Right lobe of liver (tissue), 6 donors: ENCODE measurements around the gene GALNT7. TPM values are rescaled to one million over a fixed set of nuclear protein-coding genes. Genes with fewer than 3 reads are reported as not detected.

Experiments used
- ATAC-seq, 4 donors: fragments of 200-7000 bp; cut with Tn5 transposase; one replicate each; pipeline ENCODE4 v1.9.1; 2020; ENCODE audit warnings: mild to moderate bottlenecking in 4 of 4, moderate library complexity in 4 of 4
- DNase-seq, 3 donors: peaks; one replicate each; pipeline ENCODE4 v3.0.0-alpha.2; 2020
- H3K27ac ChIP-seq, 3 donors: fragments of 200-600 bp; one replicate each; pipeline ENCODE4 v1.8.0; 2022
- H3K27me3 ChIP-seq, 2 donors: fragments of 200-600 bp; one replicate each; pipeline ENCODE4 v1.8.0; 2022
- H3K36me3 ChIP-seq, 4 donors: fragments of 200-600 bp; sonication (generic) in 1 of 4; one replicate each; pipeline versions ENCODE4 v1.5.1 to v1.8.0; 2017 to 2022; ENCODE audit warnings: control low read depth in 1 of 4
- H3K4me1 ChIP-seq, 4 donors: fragments of 200-600 bp; sonication (generic) in 1 of 4; one replicate each; pipeline versions ENCODE4 v1.5.1 to v1.8.0; 2017 to 2022; ENCODE audit warnings: control low read depth in 1 of 4
- H3K4me3 ChIP-seq, 3 donors: fragments of 200-600 bp; one replicate each; pipeline ENCODE4 v1.8.0; 2022
- H3K9me3 ChIP-seq, 4 donors: fragments of 200-600 bp; sonication (generic) in 1 of 4; one replicate each; pipeline versions ENCODE4 v1.5.1 to v1.8.0; 2017 to 2022; ENCODE audit warnings: control low read depth in 1 of 4
- POLR2A ChIP-seq: fragments of 450-650 bp; IDR thresholded peaks from one replicate; pipeline ENCODE4 v1.6.1; 2017; ENCODE audit warnings: antibody characterized with exemption, mild to moderate bottlenecking
- WGBS: methylation state at CpG from one replicate; pipeline ENCODE4 v1.1.6; 2018; ENCODE audit warnings: low coverage, low lambda C conversion rate; ENCODE audit not compliant: insufficient coverage; ENCODE audit errors: missing lambda C conversion rate; 5-methylcytosine and 5-hydroxymethylcytosine counted together
- intact Hi-C, 2 donors: fragments of 100-400 bp; cut with DNase I; formaldehyde crosslinking; loops; one replicate each; pipeline versions ENCODE4 v1.11.2 to v1.14.1; 2022
- total RNA-seq, 6 experiments: library from RNA; depleted of rRNA in 2 of 6; stranded (reverse); fragments of >200 nt in 2 of 6; fragmentation: NEBNext Ultra II Directional in 3 of 6; extraction: Animal tissue kit (Norgen Biotek cat#: 25700) in 3 of 6; gene quantifications; one replicate each; pipeline versions ENCODE4 v1.1.0 to v1.2.4, GENCODE V29; 2016 to 2023
- TF ChIP-seq, protein P1 (sequence below), 4 donors: fragments of 200-600 bp in 3 of 4; fragments of 450-650 bp in 1 of 4; IDR thresholded peaks; one replicate each; pipeline versions ENCODE4 v1.5.1 to v1.8.0; 2016 to 2022; ENCODE audit warnings: antibody characterized with exemption in 4 of 4, mild to moderate bottlenecking in 2 of 4
- donor health status: DM: no; HTN: yes; CAD: no.
- donor health status: DM: no; HTN: no; CAD: no.
- donor health status: DM: no; HTN: no; CAD: no.
- donor health status: DM: no; HTN: yes; CAD: no.
- donor health status: DM: no; HTN: yes; CAD: no.

GALNT7 gene
- total RNA-seq, 6 experiments from 2014 or later = 0.62 to 2.2 (median 1.4) TPM

DNA sequence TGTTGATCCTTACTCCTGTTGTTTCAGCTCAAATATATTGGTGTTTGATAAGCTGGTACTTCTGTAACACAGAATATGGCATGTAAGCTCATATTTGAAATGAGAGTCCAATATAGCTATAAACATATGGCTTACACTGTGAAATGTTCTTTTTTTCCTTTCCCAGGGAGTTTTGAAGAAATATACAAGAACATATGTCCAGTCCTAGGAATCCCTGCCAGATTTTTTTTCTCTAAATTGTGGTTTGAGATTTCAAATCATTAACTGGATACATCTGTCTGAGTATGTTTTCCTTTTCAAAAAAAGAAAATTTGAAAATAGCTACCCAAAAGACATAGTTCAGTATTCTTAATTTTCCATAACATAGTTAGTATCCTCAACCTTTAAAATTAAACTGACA is 105.3 kb downstream of the GALNT7 start:
- no peaks in the 10 kb centered on the region for H3K9me3 ChIP-seq
- H3K4me3 ChIP-seq = no peak overlapping the region
- TF ChIP-seq POLR2A = no peak
- TF ChIP-seq, protein P1, sequence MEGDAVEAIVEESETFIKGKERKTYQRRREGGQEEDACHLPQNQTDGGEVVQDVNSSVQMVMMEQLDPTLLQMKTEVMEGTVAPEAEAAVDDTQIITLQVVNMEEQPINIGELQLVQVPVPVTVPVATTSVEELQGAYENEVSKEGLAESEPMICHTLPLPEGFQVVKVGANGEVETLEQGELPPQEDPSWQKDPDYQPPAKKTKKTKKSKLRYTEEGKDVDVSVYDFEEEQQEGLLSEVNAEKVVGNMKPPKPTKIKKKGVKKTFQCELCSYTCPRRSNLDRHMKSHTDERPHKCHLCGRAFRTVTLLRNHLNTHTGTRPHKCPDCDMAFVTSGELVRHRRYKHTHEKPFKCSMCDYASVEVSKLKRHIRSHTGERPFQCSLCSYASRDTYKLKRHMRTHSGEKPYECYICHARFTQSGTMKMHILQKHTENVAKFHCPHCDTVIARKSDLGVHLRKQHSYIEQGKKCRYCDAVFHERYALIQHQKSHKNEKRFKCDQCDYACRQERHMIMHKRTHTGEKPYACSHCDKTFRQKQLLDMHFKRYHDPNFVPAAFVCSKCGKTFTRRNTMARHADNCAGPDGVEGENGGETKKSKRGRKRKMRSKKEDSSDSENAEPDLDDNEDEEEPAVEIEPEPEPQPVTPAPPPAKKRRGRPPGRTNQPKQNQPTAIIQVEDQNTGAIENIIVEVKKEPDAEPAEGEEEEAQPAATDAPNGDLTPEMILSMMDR (IDR thresholded peaks at IDR 0.05) = no peak
- peaks cover 0 to 4% (median 0%) of the 10 kb centered on the region in 4 donors for H3K4me1 ChIP-seq
- no peak for ATAC-seq
- intact Hi-C loops = no loop called here
- H3K27ac ChIP-seq = no peak overlapping the region
- no peaks in the 10 kb centered on the region for H3K36me3 ChIP-seq
- H3K27me3 ChIP-seq = no peaks in the 10 kb centered on the region
- DNase-seq = no peak

DNA sequence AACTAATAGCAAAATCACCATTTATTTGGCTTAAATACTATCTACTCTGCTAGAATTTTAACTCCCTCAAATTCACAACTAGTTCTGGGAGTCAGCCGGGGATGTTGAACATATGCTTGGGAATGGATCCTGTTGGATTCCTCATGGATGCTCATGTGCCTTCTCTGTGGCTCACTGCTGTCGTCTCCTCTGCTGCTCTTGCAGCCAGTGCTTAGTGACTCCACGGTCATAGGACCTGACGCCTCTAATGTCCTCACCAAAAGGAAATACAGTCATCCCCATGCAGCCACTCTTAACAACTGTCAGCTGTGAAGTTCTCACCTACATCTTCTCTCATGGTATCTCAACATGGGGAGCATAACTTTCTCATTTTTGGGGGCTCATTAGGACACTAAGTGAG is 106.1 kb downstream of the GALNT7 start:
- intact Hi-C loops = no loop called here
- Histone ChIP-seq H3K27me3 (no peaks in the 10 kb centered on the region), H3K4me3 (no peak overlapping the region), H3K36me3 (no peaks in the 10 kb centered on the region), H3K9me3 (no peaks in the 10 kb centered on the region), H3K4me1 (peaks cover 0 to 4% (median 0%) of the 10 kb centered on the region in 4 donors), H3K27ac (no peak overlapping the region)
- 70% methylated on average over 3 of the region's 4 CpGs for WGBS
- DNase-seq (no peak), ATAC-seq (no peak)
- TF ChIP-seq POLR2A = no peak
- TF ChIP-seq, protein P1 (IDR thresholded peaks at IDR 0.05) = no peak

DNA sequence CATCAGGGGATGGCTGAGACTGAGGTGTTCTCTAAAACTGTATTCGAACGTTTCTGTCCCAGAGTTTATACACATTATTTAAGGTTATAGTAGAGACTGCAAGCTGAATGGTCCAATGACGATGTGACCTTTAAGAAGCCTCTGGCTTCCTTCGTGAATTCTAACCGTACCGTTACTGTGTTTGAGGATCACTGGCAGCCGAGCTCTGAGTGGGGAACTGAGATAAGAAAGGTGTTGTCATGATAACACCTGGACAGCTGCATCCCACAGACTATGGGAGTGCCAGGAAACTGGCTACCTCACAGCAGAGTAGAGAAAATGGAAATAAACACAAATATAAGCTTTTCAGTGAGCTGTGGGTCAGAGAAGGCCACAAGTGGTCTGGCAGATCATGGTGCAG is 106.5 kb downstream of the GALNT7 start:
- no peak for DNase-seq
- no peaks in the 10 kb centered on the region for H3K27me3 ChIP-seq
- no peaks in the 10 kb centered on the region for H3K36me3 ChIP-seq
- H3K4me3 ChIP-seq = no peak overlapping the region
- no peaks in the 10 kb centered on the region for H3K9me3 ChIP-seq
- TF ChIP-seq, protein P1 (IDR thresholded peaks at IDR 0.05) = no peak
- no peak for TF ChIP-seq POLR2A
- intact Hi-C loops = no loop called here
- no peak for ATAC-seq
- WGBS = 79% methylated on average over 7 of the region's 7 CpGs
- no peak overlapping the region for H3K27ac ChIP-seq
- H3K4me1 ChIP-seq = peaks cover 0 to 4% (median 0%) of the 10 kb centered on the region in 4 donors

DNA sequence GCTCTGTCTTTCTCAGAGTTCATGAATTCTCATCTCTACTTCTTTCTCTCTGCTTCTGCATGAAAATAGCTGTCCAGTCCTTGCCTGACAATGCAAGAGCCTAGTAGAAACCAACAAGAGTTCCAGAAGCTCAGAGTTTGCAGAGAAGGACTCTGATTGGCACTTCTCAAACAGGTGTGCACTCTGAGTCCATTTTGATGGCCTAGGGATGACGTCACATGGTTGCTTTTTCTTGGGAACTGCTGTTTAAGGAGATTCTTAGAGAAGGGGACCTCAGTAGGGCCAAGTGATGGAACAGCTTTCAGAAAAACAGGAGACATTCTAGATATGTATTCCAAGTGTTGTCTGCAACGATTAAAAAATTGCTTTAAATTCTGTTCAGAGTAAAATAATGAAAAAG is 108.7 kb downstream of the GALNT7 start:
- no peak for ATAC-seq
- TF ChIP-seq, protein P1 (IDR thresholded peaks at IDR 0.05) = no peak
- no peak for TF ChIP-seq POLR2A
- no peak for DNase-seq
- no peak overlapping the region for H3K27ac ChIP-seq
- no peak overlapping the region for H3K4me3 ChIP-seq
- 43% methylated on average over 2 of the region's 2 CpGs for WGBS
- intact Hi-C loops = no loop called here
- no peaks in the 10 kb centered on the region for H3K9me3 ChIP-seq
- no peaks in the 10 kb centered on the region for H3K4me1 ChIP-seq
- no peaks in the 10 kb centered on the region for H3K27me3 ChIP-seq
- H3K36me3 ChIP-seq = no peaks in the 10 kb centered on the region

DNA sequence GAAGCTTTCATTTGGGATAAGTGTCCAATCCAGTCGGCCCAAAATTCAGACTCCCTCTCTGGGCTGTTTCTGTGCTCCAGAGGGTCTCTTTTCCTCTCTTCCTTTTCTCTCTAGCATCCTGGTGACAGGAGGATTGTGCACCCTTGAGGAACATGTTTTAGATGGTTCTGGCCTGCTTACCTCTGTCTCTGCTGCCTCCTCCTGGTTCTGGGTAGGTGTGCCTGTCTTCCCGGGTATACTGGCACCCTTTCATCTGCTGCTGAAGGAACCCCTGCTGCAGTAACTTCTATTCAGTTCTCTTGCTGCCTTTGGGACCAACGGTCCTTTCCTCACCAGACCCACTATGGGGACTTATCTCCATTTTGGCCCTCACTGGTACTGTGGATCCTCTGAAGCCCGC is 112.4 kb downstream of the GALNT7 start:
- H3K36me3 ChIP-seq = no peaks in the 10 kb centered on the region
- no peaks in the 10 kb centered on the region for H3K4me1 ChIP-seq
- intact Hi-C loops = no loop called here
- no peak overlapping the region for H3K4me3 ChIP-seq
- no peaks in the 10 kb centered on the region for H3K27me3 ChIP-seq
- DNase-seq = no peak
- peaks cover 0 to 6% (median 0%) of the 10 kb centered on the region in 4 donors for H3K9me3 ChIP-seq
- no peak overlapping the region for H3K27ac ChIP-seq
- ATAC-seq = no peak
- TF ChIP-seq POLR2A = no peak
- TF ChIP-seq, protein P1 (IDR thresholded peaks at IDR 0.05) = no peak
- WGBS = 53% methylated on average over 4 of the region's 4 CpGs
